ENCODE measurements around the gene JPH3. TPM values are rescaled to one million over a fixed set of nuclear protein-coding genes. Genes with fewer than 3 reads are reported as not detected.

The JPH3 gene
- polyA plus RNA-seq, 1 donor from 2014 or later, result 22.2 TPM

DNA sequence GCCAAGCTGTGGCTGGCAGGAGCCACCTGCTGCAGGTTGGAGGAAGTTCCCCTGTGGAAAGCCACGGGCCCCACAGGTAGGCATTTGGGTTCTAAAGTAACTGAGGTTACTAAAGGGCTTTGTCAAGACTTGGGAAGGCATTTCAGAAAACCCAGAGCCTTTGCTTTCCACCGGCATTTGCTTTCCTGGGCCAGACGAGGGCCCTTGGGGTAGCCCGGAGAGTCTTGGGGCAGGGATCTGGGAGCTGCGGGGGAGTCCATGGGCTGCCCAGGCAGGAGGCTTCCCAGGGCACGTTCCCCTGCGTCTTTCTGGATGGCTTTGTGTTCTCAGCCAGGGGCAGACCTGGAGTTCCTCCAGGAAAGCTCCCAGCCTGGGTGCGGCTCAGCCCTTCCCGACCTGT, 43.5 kb downstream of the JPH3 start:
- no peak overlapping the region for H3K9ac ChIP-seq (ENCODE audit: low read length)
- H4K20me1 ChIP-seq (ENCODE audit: insufficient read depth), result no peaks in the 10 kb centered on the region
- H3K27ac ChIP-seq (ENCODE audit: low read length), result no peak overlapping the region
- H3F3A ChIP-seq (ENCODE audit: insufficient read depth, low read length, poor library complexity, severe bottlenecking), result no peaks in the 10 kb centered on the region
- peaks cover 11% of the 10 kb centered on the region for H3K36me3 ChIP-seq (ENCODE audit: insufficient read depth, low read length)
- H3K4me3 ChIP-seq (ENCODE audit: low read length), result no peak overlapping the region
- no peaks in the 10 kb centered on the region for H3K9me2 ChIP-seq (ENCODE audit: insufficient read depth, low read length)
- no peak overlapping the region for H2AFZ ChIP-seq (ENCODE audit: low read depth, low read length)
- TF ChIP-seq RAD21 (conservative IDR thresholded peaks at IDR 0.05) (no peak), MXI1 (conservative IDR thresholded peaks at IDR 0.05; ENCODE audit: poor library complexity, severe bottlenecking) (no peak), EP300 (conservative IDR thresholded peaks at IDR 0.05; ENCODE audit: poor library complexity, severe bottlenecking) (no peak), SMC3 (conservative IDR thresholded peaks at IDR 0.05; ENCODE audit: poor library complexity) (no peak), POLR2AphosphoS5 (IDR thresholded peaks at IDR 0.05) (no peak)
- H3K79me2 ChIP-seq (replicated peaks; ENCODE audit: insufficient read depth, low read length), result no peaks in the 10 kb centered on the region
- no peaks in the 10 kb centered on the region for H3K27me3 ChIP-seq (ENCODE audit: insufficient read depth, low read depth, low read length)
- H3K4me2 ChIP-seq (ENCODE audit: low read length), result no peak overlapping the region
- peaks cover 5% of the 10 kb centered on the region for H3K9me3 ChIP-seq (ENCODE audit: low read length)

DNA sequence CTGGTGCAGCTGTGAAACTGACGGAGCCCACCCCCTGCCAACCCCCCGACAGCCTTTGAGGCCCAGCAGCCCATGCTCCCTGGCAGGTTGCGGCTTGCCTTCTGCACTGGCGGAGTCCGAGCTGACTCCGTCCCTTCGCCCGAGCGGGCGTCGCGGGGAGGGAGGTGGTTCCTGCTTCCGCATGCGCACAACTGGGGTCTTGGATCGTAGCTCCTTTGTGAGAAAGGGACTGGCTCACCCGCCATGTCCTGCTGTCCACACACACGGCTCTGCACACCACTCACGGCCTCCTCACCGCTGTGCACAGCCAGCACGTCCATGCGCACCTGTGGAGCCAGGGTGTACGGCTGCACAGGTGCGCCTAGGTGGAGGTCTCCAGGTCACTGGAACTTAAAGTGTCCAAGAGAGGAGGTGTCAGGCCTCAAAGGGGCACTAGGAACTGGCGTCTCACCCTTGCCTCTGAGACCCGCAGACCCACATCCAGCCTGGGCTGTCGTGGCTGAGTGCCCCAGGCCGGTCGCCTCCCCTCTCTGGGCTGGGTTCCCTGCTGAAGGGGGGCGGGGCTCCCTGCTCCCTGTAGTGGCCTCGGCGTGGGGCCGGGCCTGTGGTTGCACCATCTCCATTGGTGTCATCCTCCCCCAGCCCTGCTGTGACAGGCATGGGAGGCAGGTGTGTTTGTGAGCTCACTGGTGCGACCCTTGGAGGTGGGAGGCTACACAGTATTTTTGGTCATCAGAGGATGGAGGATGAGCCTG, 45.3 kb downstream of the JPH3 start:
- Histone ChIP-seq H3K27me3 (ENCODE audit: insufficient read depth, low read depth, low read length) (no peaks in the 10 kb centered on the region), H3K4me2 (ENCODE audit: low read length) (no peak overlapping the region), H3K9me3 (ENCODE audit: low read length) (peaks cover 5% of the 10 kb centered on the region), H3K9ac (ENCODE audit: low read length) (no peak overlapping the region), H3K36me3 (ENCODE audit: insufficient read depth, low read length) (peaks cover 11% of the 10 kb centered on the region), H3K27ac (ENCODE audit: low read length) (no peak overlapping the region), H3K9me2 (ENCODE audit: insufficient read depth, low read length) (no peaks in the 10 kb centered on the region), H3K79me2 (replicated peaks; ENCODE audit: insufficient read depth, low read length) (no peaks in the 10 kb centered on the region), H3F3A (ENCODE audit: insufficient read depth, low read length, poor library complexity, severe bottlenecking) (no peaks in the 10 kb centered on the region), H4K20me1 (ENCODE audit: insufficient read depth) (no peaks in the 10 kb centered on the region), H2AFZ (ENCODE audit: low read depth, low read length) (no peak overlapping the region), H3K4me3 (ENCODE audit: low read length) (no peak overlapping the region)
- TF ChIP-seq EP300 (conservative IDR thresholded peaks at IDR 0.05; ENCODE audit: poor library complexity, severe bottlenecking) (no peak), POLR2AphosphoS5 (IDR thresholded peaks at IDR 0.05) (no peak), MXI1 (conservative IDR thresholded peaks at IDR 0.05; ENCODE audit: poor library complexity, severe bottlenecking) (no peak), TAF1 (IDR thresholded peaks at IDR 0.05; ENCODE audit: low read depth) (no peak), SMC3 (conservative IDR thresholded peaks at IDR 0.05; ENCODE audit: poor library complexity) (no peak), RAD21 (conservative IDR thresholded peaks at IDR 0.05) (no peak), EZH2 (IDR thresholded peaks at IDR 0.05; ENCODE audit: borderline replicate concordance, insufficient read depth, low read length, poor library complexity, severe bottlenecking) (no peak)
- TF ChIP-seq, protein P1, sequence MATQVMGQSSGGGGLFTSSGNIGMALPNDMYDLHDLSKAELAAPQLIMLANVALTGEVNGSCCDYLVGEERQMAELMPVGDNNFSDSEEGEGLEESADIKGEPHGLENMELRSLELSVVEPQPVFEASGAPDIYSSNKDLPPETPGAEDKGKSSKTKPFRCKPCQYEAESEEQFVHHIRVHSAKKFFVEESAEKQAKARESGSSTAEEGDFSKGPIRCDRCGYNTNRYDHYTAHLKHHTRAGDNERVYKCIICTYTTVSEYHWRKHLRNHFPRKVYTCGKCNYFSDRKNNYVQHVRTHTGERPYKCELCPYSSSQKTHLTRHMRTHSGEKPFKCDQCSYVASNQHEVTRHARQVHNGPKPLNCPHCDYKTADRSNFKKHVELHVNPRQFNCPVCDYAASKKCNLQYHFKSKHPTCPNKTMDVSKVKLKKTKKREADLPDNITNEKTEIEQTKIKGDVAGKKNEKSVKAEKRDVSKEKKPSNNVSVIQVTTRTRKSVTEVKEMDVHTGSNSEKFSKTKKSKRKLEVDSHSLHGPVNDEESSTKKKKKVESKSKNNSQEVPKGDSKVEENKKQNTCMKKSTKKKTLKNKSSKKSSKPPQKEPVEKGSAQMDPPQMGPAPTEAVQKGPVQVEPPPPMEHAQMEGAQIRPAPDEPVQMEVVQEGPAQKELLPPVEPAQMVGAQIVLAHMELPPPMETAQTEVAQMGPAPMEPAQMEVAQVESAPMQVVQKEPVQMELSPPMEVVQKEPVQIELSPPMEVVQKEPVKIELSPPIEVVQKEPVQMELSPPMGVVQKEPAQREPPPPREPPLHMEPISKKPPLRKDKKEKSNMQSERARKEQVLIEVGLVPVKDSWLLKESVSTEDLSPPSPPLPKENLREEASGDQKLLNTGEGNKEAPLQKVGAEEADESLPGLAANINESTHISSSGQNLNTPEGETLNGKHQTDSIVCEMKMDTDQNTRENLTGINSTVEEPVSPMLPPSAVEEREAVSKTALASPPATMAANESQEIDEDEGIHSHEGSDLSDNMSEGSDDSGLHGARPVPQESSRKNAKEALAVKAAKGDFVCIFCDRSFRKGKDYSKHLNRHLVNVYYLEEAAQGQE (IDR thresholded peaks at IDR 0.05; ENCODE audit: borderline replicate concordance), result no peak
- TF ChIP-seq, protein P2, sequence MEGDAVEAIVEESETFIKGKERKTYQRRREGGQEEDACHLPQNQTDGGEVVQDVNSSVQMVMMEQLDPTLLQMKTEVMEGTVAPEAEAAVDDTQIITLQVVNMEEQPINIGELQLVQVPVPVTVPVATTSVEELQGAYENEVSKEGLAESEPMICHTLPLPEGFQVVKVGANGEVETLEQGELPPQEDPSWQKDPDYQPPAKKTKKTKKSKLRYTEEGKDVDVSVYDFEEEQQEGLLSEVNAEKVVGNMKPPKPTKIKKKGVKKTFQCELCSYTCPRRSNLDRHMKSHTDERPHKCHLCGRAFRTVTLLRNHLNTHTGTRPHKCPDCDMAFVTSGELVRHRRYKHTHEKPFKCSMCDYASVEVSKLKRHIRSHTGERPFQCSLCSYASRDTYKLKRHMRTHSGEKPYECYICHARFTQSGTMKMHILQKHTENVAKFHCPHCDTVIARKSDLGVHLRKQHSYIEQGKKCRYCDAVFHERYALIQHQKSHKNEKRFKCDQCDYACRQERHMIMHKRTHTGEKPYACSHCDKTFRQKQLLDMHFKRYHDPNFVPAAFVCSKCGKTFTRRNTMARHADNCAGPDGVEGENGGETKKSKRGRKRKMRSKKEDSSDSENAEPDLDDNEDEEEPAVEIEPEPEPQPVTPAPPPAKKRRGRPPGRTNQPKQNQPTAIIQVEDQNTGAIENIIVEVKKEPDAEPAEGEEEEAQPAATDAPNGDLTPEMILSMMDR (IDR thresholded peaks at IDR 0.05; ENCODE audit: poor library complexity, severe bottlenecking), result no peak
